ENCODE measurements around the gene PPEF2. TPM values are rescaled to one million over a fixed set of nuclear protein-coding genes. Genes with fewer than 3 reads are reported as not detected.
"Not testable (repeated sequence)": the region's sequence is repeated elsewhere in the genome, so short reads cannot be mapped to it uniquely, and the experiment has no call there.

PPEF2 gene
- total RNA-seq, 4 donors from 2014 or later: 0.32 TPM; not detected in 3

- Histone ChIP-seq H3K4me1 (peaks cover 0 to 6% (median 3%) of the 10 kb centered on the region in 4 donors), H3K27me3 (no peaks in the 10 kb centered on the region), H3K9me3 (no peaks in the 10 kb centered on the region), H3K36me3 (no peaks in the 10 kb centered on the region), H3K4me3 (no peak overlapping the region), H3K27ac (no peak overlapping the region)
- in situ Hi-C loops (cut with MboI; ENCODE audit: low pct_ligation_motif_present in 1 of 4, low pct_unique_long_range_greater_than_20kb in 1 of 4, low sequenced_read_pairs in 3 of 4): no loop called here
- 80 to 93% methylated on average over 5 to 6 of the region's 6 CpGs for WGBS, 2 donors (ENCODE audit: low coverage in 1 of 2)
- intact Hi-C loops (cut with DNase I; ENCODE audit: low total_unique reads): no loop called here
- no peak for TF ChIP-seq CTCF (IDR thresholded peaks at IDR 0.05)
- TF ChIP-seq EP300 (IDR thresholded peaks at IDR 0.05; ENCODE audit: low read depth): no peak
- no peak for TF ChIP-seq POLR2AphosphoS5 (IDR thresholded peaks at IDR 0.05)
- TF ChIP-seq POLR2A (IDR thresholded peaks at IDR 0.05): no peak
- DNase-seq: no peak
Measured at GRCh38 chr4:75849461-75849860, 52.8 kb downstream of the PPEF2 start.

GRCh38 chr4:75848891-75849290 is 53.4 kb downstream of the PPEF2 start:
- H3K4me3 ChIP-seq: no peak overlapping the region
- DNase-seq: no peak
- in situ Hi-C loops (cut with MboI; ENCODE audit: low pct_ligation_motif_present in 1 of 4, low pct_unique_long_range_greater_than_20kb in 1 of 4, low sequenced_read_pairs in 3 of 4): no loop called here
- intact Hi-C loops (cut with DNase I; ENCODE audit: low total_unique reads): no loop called here
- H3K9me3 ChIP-seq: no peaks in the 10 kb centered on the region
- H3K4me1 ChIP-seq: peaks cover 0 to 12% (median 7%) of the 10 kb centered on the region in 4 donors
- WGBS, 2 donors (ENCODE audit: low coverage in 1 of 2): 63 to 69% methylated on average over 4 of the region's 4 CpGs
- no peak overlapping the region for H3K27ac ChIP-seq
- TF ChIP-seq EP300 (IDR thresholded peaks at IDR 0.05; ENCODE audit: low read depth): no peak
- no peak for TF ChIP-seq CTCF (IDR thresholded peaks at IDR 0.05)
- no peak for TF ChIP-seq POLR2A (IDR thresholded peaks at IDR 0.05)
- TF ChIP-seq POLR2AphosphoS5 (IDR thresholded peaks at IDR 0.05): no peak
- no peaks in the 10 kb centered on the region for H3K27me3 ChIP-seq
- H3K36me3 ChIP-seq: no peaks in the 10 kb centered on the region

- H3K27ac ChIP-seq; H3K36me3 ChIP-seq; in situ Hi-C loops (cut with MboI; ENCODE audit: low pct_ligation_motif_present in 1 of 4, low pct_unique_long_range_greater_than_20kb in 1 of 4, low sequenced_read_pairs in 3 of 4); H3K27me3 ChIP-seq; intact Hi-C loops (cut with DNase I; ENCODE audit: low total_unique reads); H3K4me3 ChIP-seq; H3K9me3 ChIP-seq: not testable (repeated sequence)
- peaks cover 0 to 14% (median 7%) of the 10 kb centered on the region in 4 donors for H3K4me1 ChIP-seq
- DNase-seq: peak; percentile 17
- WGBS, 2 donors (ENCODE audit: low coverage in 1 of 2): 22 to 100% methylated on average over 1 to 14 of the region's 14 CpGs
- peak; percentile 39 to 63 (median 57) for TF ChIP-seq CTCF (IDR thresholded peaks at IDR 0.05)
Measured at GRCh38 chr4:75848171-75848760, 54.0 kb downstream of the PPEF2 start.

- Histone ChIP-seq H3K27me3 (no peaks in the 10 kb centered on the region), H3K36me3 (no peaks in the 10 kb centered on the region), H3K27ac (no peak overlapping the region), H3K4me3 (no peak overlapping the region), H3K9me3 (no peaks in the 10 kb centered on the region), H3K4me1 (peaks cover 0 to 14% (median 7%) of the 10 kb centered on the region in 4 donors)
- WGBS, 2 donors (ENCODE audit: low coverage in 1 of 2): 56 to 64% methylated on average over 2 of the region's 2 CpGs
- DNase-seq: no peak
- in situ Hi-C loops (cut with MboI; ENCODE audit: low pct_ligation_motif_present in 1 of 4, low pct_unique_long_range_greater_than_20kb in 1 of 4, low sequenced_read_pairs in 3 of 4) (no loop called here), intact Hi-C loops (cut with DNase I; ENCODE audit: low total_unique reads) (no loop called here)
- TF ChIP-seq CTCF (IDR thresholded peaks at IDR 0.05) (no peak), POLR2A (IDR thresholded peaks at IDR 0.05) (no peak), EP300 (IDR thresholded peaks at IDR 0.05; ENCODE audit: low read depth) (no peak), POLR2AphosphoS5 (IDR thresholded peaks at IDR 0.05) (no peak)
Measured at GRCh38 chr4:75845992-75846391, 56.3 kb downstream of the PPEF2 start.

Data from transverse colon (tissue), 4 donors.